Thyroid gland (tissue), 4 donors: ENCODE data around the gene MICALL1. TPM values are rescaled to one million over a fixed set of nuclear protein-coding genes. Genes with fewer than 3 reads are reported as not detected.

Source experiments
- DNase-seq, 2 donors: peaks; one replicate each; pipeline ENCODE4 v3.0.0-alpha.2; 2019
- H3K27ac ChIP-seq, 3 donors: fragments of 200-600 bp; sonication (generic); 1 replicate in 2 of 3; 2 replicates in 1 of 3; pipeline ENCODE4 v1.5.1; 2016 to 2019; ENCODE audit warnings: mild to moderate bottlenecking in 1 of 3, moderate library complexity in 1 of 3
- H3K27me3 ChIP-seq: fragments of 200-600 bp; sonication (generic); one replicate; pipeline ENCODE4 v1.5.1; 2019
- H3K36me3 ChIP-seq, 2 donors: fragments of 200-600 bp; sonication (generic); one replicate each; pipeline ENCODE4 v1.5.1; 2016 to 2019
- H3K4me1 ChIP-seq, 2 donors: fragments of 200-600 bp; sonication (generic); one replicate each; pipeline ENCODE4 v1.5.1; 2017 to 2019
- H3K4me3 ChIP-seq, 3 donors: fragments of 200-600 bp; sonication (generic); replicated peaks in 1 of 3; 1 replicate in 2 of 3; 2 replicates in 1 of 3; pipeline ENCODE4 v1.5.1; 2016; ENCODE audit warnings: mild to moderate bottlenecking in 1 of 3
- H3K9me3 ChIP-seq: fragments of 200-600 bp; sonication (generic); one replicate; pipeline ENCODE4 v1.5.1; 2017
- CTCF ChIP-seq, 6 experiments: fragments of 200-600 bp in 3 of 6; fragments of 450-650 bp in 3 of 6; sonication (generic) in 3 of 6; IDR thresholded peaks; one replicate each; pipeline ENCODE4 v1.5.1; 2016 to 2019; ENCODE audit warnings: antibody characterized with exemption in 6 of 6, mild to moderate bottlenecking in 2 of 6, inconsistent platforms in 1 of 6, moderate library complexity in 1 of 6
- POLR2A ChIP-seq, 2 donors: fragments of 450-650 bp; IDR thresholded peaks; one replicate each; pipeline ENCODE4 v1.6.1; 2017; ENCODE audit warnings: antibody characterized with exemption in 2 of 2, mild to moderate bottlenecking in 2 of 2, moderate library complexity in 1 of 2
- WGBS, 2 donors: methylation state at CpG; one replicate each; pipeline ENCODE4 v1.1.5; 2017; 5-methylcytosine and 5-hydroxymethylcytosine counted together
- intact Hi-C: fragments of 100-400 bp; cut with DNase I; formaldehyde crosslinking; loops from one replicate; pipeline ENCODE4 v1.15.1; 2023
- total RNA-seq, 4 donors: library from RNA; depleted of rRNA; stranded (reverse); fragments of >200 nt; gene quantifications; one replicate each; pipeline ENCODE4 v1.2.3, GENCODE V29; 2016

The MICALL1 gene
- total RNA-seq, 4 donors from 2014 or later, result 22.2 to 48.3 (median 30.8) TPM

GRCh38 chr22:37916311-37916710 is 10.2 kb downstream of the MICALL1 start:
- H3K4me1 ChIP-seq, result peaks cover under 1 to 3% of the 10 kb centered on the region in 2 donors
- TF ChIP-seq CTCF (IDR thresholded peaks at IDR 0.05) (no peak), POLR2A (IDR thresholded peaks at IDR 0.05) (no peak)
- H3K9me3 ChIP-seq, result no peaks in the 10 kb centered on the region
- intact Hi-C loops, result no loop called here
- H3K4me3 ChIP-seq, result no peak overlapping the region
- H3K27ac ChIP-seq, result no peak overlapping the region
- H3K27me3 ChIP-seq, result no peaks in the 10 kb centered on the region
- DNase-seq, result no peak
- WGBS, 2 donors, result 89 to 94% methylated on average over 3 to 5 of the region's 5 CpGs
- peaks cover 27 to 41% of the 10 kb centered on the region in 2 donors for H3K36me3 ChIP-seq

- H3K36me3 ChIP-seq, result peaks cover 34 to 40% of the 10 kb centered on the region in 2 donors
- H3K4me1 ChIP-seq, result no peaks in the 10 kb centered on the region
- DNase-seq, result no peak
- intact Hi-C loops, result no loop called here
- no peak overlapping the region for H3K4me3 ChIP-seq
- H3K9me3 ChIP-seq, result no peaks in the 10 kb centered on the region
- TF ChIP-seq POLR2A (IDR thresholded peaks at IDR 0.05) (no peak), CTCF (IDR thresholded peaks at IDR 0.05) (no peak)
- WGBS, 2 donors, result 85 to 90% methylated on average over 4 of the region's 4 CpGs
- H3K27ac ChIP-seq, result peak overlapping the region in 1 of 3 donors; percentile 38
- no peaks in the 10 kb centered on the region for H3K27me3 ChIP-seq
Observed at GRCh38 chr22:37917874-37918548, 11.9 kb downstream of the MICALL1 start.

GRCh38 chr22:37918580-37919270 is 12.6 kb downstream of the MICALL1 start:
- DNase-seq, result no peak
- Histone ChIP-seq H3K27me3 (no peaks in the 10 kb centered on the region), H3K4me3 (no peak overlapping the region), H3K36me3 (peaks cover 28 to 33% of the 10 kb centered on the region in 2 donors), H3K9me3 (no peaks in the 10 kb centered on the region), H3K27ac (peak overlapping the region in 1 of 3 donors; percentile 38), H3K4me1 (no peaks in the 10 kb centered on the region)
- intact Hi-C loops, result no loop called here
- 76 to 86% methylated on average over 16 to 20 of the region's 25 CpGs for WGBS, 2 donors
- TF ChIP-seq CTCF (IDR thresholded peaks at IDR 0.05), result no peak
- TF ChIP-seq POLR2A (IDR thresholded peaks at IDR 0.05), result no peak

GRCh38 chr22:37920126-37920525 is 14.0 kb downstream of the MICALL1 start:
- H3K36me3 ChIP-seq, result peaks cover 24 to 28% of the 10 kb centered on the region in 2 donors
- TF ChIP-seq POLR2A (IDR thresholded peaks at IDR 0.05) (no peak), CTCF (IDR thresholded peaks at IDR 0.05) (no peak)
- DNase-seq, result no peak
- H3K9me3 ChIP-seq, result no peaks in the 10 kb centered on the region
- intact Hi-C loops, result no loop called here
- no peaks in the 10 kb centered on the region for H3K4me1 ChIP-seq
- WGBS, 2 donors, result 75 to 81% methylated on average over 5 of the region's 5 CpGs
- no peak overlapping the region for H3K4me3 ChIP-seq
- H3K27me3 ChIP-seq, result no peaks in the 10 kb centered on the region
- no peak overlapping the region for H3K27ac ChIP-seq

GRCh38 chr22:37922191-37922590 is 16.1 kb downstream of the MICALL1 start:
- no peak overlapping the region for H3K27ac ChIP-seq
- 90 to 100% methylated on average over 2 of the region's 11 CpGs for WGBS, 2 donors
- no peaks in the 10 kb centered on the region for H3K9me3 ChIP-seq
- intact Hi-C loops, result no loop called here
- H3K27me3 ChIP-seq, result no peaks in the 10 kb centered on the region
- no peak overlapping the region for H3K4me3 ChIP-seq
- TF ChIP-seq CTCF (IDR thresholded peaks at IDR 0.05) (no peak), POLR2A (IDR thresholded peaks at IDR 0.05) (no peak)
- no peak for DNase-seq
- H3K4me1 ChIP-seq, result no peaks in the 10 kb centered on the region
- peaks cover 26 to 41% of the 10 kb centered on the region in 2 donors for H3K36me3 ChIP-seq
